GM23248 (cell line): ENCODE measurements around the gene P3R3URF. TPM values are rescaled to one million over a fixed set of nuclear protein-coding genes. Genes with fewer than 3 reads are reported as not detected.

Experiments used
- DNase-seq: peaks from one replicate; pipeline ENCODE4 v3.0.0-alpha.2; 2015
- H2AFZ ChIP-seq: fragments of 200-600 bp; sonication (generic); 2 replicates; pipeline ENCODE4 v1.6.1; 2016; ENCODE audit warnings: antibody characterized with exemption
- H3F3A ChIP-seq: fragments of 200-600 bp; sonication (generic); 2 replicates; pipeline ENCODE4 v1.6.1; 2016; ENCODE audit warnings: mild to moderate bottlenecking, antibody characterized with exemption, mixed run types; ENCODE audit not compliant: insufficient read depth
- H3K27ac ChIP-seq: fragments of 200-600 bp; sonication (generic); 2 replicates; pipeline ENCODE4 v1.5.1; 2016; ENCODE audit warnings: mild to moderate bottlenecking
- H3K27me3 ChIP-seq: fragments of 200-600 bp; sonication (generic); replicated peaks from 2 replicates; pipeline ENCODE4 v1.6.1; 2016; ENCODE audit warnings: mild to moderate bottlenecking; ENCODE audit not compliant: insufficient read depth
- H3K36me3 ChIP-seq: fragments of 200-600 bp; sonication (generic); 2 replicates; pipeline ENCODE4 v1.6.1; 2016; ENCODE audit warnings: low read depth, mild to moderate bottlenecking
- H3K4me1 ChIP-seq: fragments of 200-600 bp; sonication (generic); 2 replicates; pipeline ENCODE4 v1.6.1; 2016; ENCODE audit warnings: mild to moderate bottlenecking; ENCODE audit not compliant: insufficient read depth
- H3K4me2 ChIP-seq: fragments of 200-600 bp; sonication (generic); one replicate; pipeline ENCODE4 v1.6.1; 2016; ENCODE audit warnings: mild to moderate bottlenecking; ENCODE audit not compliant: unreplicated experiment
- H3K4me3 ChIP-seq: fragments of 200-600 bp; sonication (generic); 2 replicates; pipeline ENCODE4 v1.5.1; 2016; ENCODE audit warnings: mild to moderate bottlenecking
- H3K79me2 ChIP-seq: fragments of 200-600 bp; sonication (generic); 2 replicates; pipeline ENCODE4 v1.6.1; 2016; ENCODE audit warnings: mild to moderate bottlenecking; ENCODE audit not compliant: insufficient read depth
- H3K9ac ChIP-seq: fragments of 200-600 bp; sonication (generic); 2 replicates; pipeline ENCODE4 v1.6.1; 2016; ENCODE audit warnings: mild to moderate bottlenecking
- H3K9me2 ChIP-seq: fragments of 200-600 bp; sonication (generic); 2 replicates; pipeline ENCODE4 v1.6.1; 2016; ENCODE audit warnings: mixed run types, mild to moderate bottlenecking, moderate library complexity; ENCODE audit not compliant: insufficient read depth
- H3K9me3 ChIP-seq: fragments of 200-600 bp; sonication (generic); one replicate; pipeline ENCODE4 v1.6.1; 2017; ENCODE audit warnings: low read depth
- H4K20me1 ChIP-seq: fragments of 200-600 bp; sonication (generic); 2 replicates; pipeline ENCODE4 v1.6.0; 2016; ENCODE audit not compliant: insufficient read depth
- EZH2 ChIP-seq: fragments of 200-600 bp; sonication (generic); IDR thresholded peaks from 2 replicates; pipeline ENCODE4 v1.6.1; 2018; ENCODE audit warnings: antibody characterized with exemption, mild to moderate bottlenecking; ENCODE audit not compliant: insufficient read depth, poor library complexity, severe bottlenecking
- EZH2phosphoT487 ChIP-seq: fragments of 200-600 bp; sonication (generic); IDR thresholded peaks from 2 replicates; pipeline ENCODE4 v1.6.1; 2018; ENCODE audit warnings: antibody characterized with exemption, moderate library complexity, mild to moderate bottlenecking, low read depth; ENCODE audit not compliant: insufficient read depth
- WGBS, 2 experiments: methylation state at CpG; one replicate each; pipeline ENCODE4 v1.1.6; 2015 to 2017; ENCODE audit warnings: low lambda C conversion rate in 2 of 2, low coverage in 1 of 2; ENCODE audit errors: missing lambda C conversion rate in 2 of 2; 5-methylcytosine and 5-hydroxymethylcytosine counted together
- in situ Hi-C: fragments of 300-500 bp; cut with MboI; formaldehyde crosslinking; loops from 2 replicates; pipeline ENCODE4 v1.15.0; 2020
- polyA plus RNA-seq: library from polyadenylated mRNA; unstranded; fragments of >200 nt; fragmentation: Nextera tagmentation; extraction: Ambion mirVana; gene quantifications from 2 replicates; pipeline ENCODE4 v1.2.1, GENCODE V29; 2016
- total RNA-seq: library from RNA; depleted of rRNA; stranded (reverse); fragments of >200 nt; shearing (Covaris generic); gene quantifications from 2 replicates; pipeline ENCODE4 v1.2.3, GENCODE V29; 2014

P3R3URF gene
- total and polyA plus RNA-seq, 2 experiments from 2014 or later, result not detected

GRCh38 chr1:46192171-46192570, 15.9 kb upstream of the P3R3URF start:
- H3K27ac ChIP-seq, result no peak overlapping the region
- no peaks in the 10 kb centered on the region for H4K20me1 ChIP-seq
- H3K4me2 ChIP-seq, result no peak overlapping the region
- H3K27me3 ChIP-seq, result no peaks in the 10 kb centered on the region
- no peak for TF ChIP-seq EZH2
- TF ChIP-seq EZH2phosphoT487, result no peak
- H3K36me3 ChIP-seq, result no peaks in the 10 kb centered on the region
- H3K9ac ChIP-seq, result no peak overlapping the region
- no peak for DNase-seq
- H3K4me3 ChIP-seq, result no peak overlapping the region
- H3K9me2 ChIP-seq, result no peaks in the 10 kb centered on the region
- H3F3A ChIP-seq, result no peaks in the 10 kb centered on the region
- H3K4me1 ChIP-seq, result peaks cover 3% of the 10 kb centered on the region; the same call in 1 of the 2 replicates
- 83% methylated on average over 10 of the region's 10 CpGs for WGBS, 2 experiments
- H2AFZ ChIP-seq, result no peak overlapping the region
- H3K79me2 ChIP-seq, result no peaks in the 10 kb centered on the region
- in situ Hi-C loops, result no loop called here
- no peaks in the 10 kb centered on the region for H3K9me3 ChIP-seq

DNA sequence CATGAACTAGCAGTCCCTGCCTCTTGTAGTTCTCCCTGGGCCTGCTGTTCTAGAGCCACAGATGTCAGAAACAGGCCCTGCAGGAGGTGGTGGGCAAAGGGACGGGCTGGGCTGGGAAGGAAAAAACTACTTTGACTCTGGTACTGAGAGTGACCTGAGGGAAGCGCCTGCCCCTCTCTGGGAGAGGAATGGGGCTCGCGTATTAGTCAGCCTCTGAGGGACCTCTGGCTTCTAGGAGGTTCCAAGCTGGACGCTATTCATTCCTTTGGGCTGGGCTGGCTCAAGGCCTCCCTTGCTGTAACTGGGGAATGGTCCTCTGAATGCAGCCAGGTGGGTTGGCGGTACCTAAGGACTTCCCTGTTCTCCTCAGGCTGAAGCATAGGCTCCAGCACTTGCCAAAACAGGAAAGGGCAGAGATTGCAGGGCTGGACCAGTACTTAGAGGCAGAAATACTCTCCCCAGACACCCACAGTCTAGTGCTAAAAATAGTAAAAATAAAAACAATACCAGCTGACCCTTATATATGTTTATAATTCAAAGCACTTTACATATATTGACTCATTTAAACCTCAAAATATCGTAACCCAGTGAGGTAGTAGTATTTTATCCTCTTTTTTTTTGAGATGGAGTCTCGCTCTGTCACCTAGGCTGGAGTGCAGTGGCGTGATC, 14.9 kb upstream of the P3R3URF start:
- H3K4me1 ChIP-seq, result no peaks in the 10 kb centered on the region
- H3K36me3 ChIP-seq, result no peaks in the 10 kb centered on the region
- H3K9ac ChIP-seq, result no peak overlapping the region
- H3F3A ChIP-seq, result no peaks in the 10 kb centered on the region
- no peak overlapping the region for H2AFZ ChIP-seq
- H3K27ac ChIP-seq, result no peak overlapping the region
- no peaks in the 10 kb centered on the region for H3K9me2 ChIP-seq
- H3K79me2 ChIP-seq, result no peaks in the 10 kb centered on the region
- H3K9me3 ChIP-seq, result no peaks in the 10 kb centered on the region
- H4K20me1 ChIP-seq, result no peaks in the 10 kb centered on the region
- H3K4me2 ChIP-seq, result no peak overlapping the region
- H3K27me3 ChIP-seq, result no peaks in the 10 kb centered on the region
- TF ChIP-seq EZH2, result no peak
- TF ChIP-seq EZH2phosphoT487, result no peak
- 97% methylated on average over 9 of the region's 9 CpGs for WGBS, 2 experiments
- DNase-seq, result no peak
- H3K4me3 ChIP-seq, result no peak overlapping the region
- in situ Hi-C loops, result no loop called here

DNA sequence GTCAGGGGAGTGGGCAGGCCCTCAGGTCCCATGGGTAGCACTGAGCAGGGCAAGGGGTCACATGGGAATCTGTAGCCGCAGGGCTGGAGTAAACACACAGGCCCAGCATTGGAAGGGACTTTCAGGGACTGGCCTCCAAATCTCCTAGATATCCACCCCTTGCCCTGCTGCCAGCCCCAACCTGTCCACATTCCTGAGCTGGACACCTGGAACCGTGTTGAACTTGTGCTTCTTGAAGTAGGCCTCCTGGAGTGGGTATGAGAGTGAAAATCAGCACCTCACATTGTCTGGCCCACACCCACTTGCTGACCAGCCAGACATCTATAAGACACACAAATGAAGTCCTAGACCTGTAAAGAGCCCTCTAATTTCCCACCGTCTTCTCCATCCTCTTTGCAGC, 14.3 kb upstream of the P3R3URF start:
- no peak for TF ChIP-seq EZH2
- H3K36me3 ChIP-seq, result no peaks in the 10 kb centered on the region
- no peak for DNase-seq
- H3K9ac ChIP-seq, result no peak overlapping the region
- H4K20me1 ChIP-seq, result no peaks in the 10 kb centered on the region
- H3K79me2 ChIP-seq, result no peaks in the 10 kb centered on the region
- H3K9me3 ChIP-seq, result no peaks in the 10 kb centered on the region
- H3K9me2 ChIP-seq, result no peaks in the 10 kb centered on the region
- no peak overlapping the region for H3K27ac ChIP-seq
- no peak overlapping the region for H3K4me2 ChIP-seq
- WGBS, 2 experiments, result 69 to 72% methylated on average over 3 of the region's 3 CpGs
- H3K27me3 ChIP-seq, result no peaks in the 10 kb centered on the region
- H3K4me1 ChIP-seq, result no peaks in the 10 kb centered on the region
- no peak overlapping the region for H2AFZ ChIP-seq
- H3F3A ChIP-seq, result no peaks in the 10 kb centered on the region
- no peak overlapping the region for H3K4me3 ChIP-seq
- in situ Hi-C loops, result no loop called here

- Histone ChIP-seq H3K27me3 (no peaks in the 10 kb centered on the region), H3K79me2 (no peaks in the 10 kb centered on the region), H3K4me1 (peaks cover 9% of the 10 kb centered on the region), H3K4me2 (no peak overlapping the region), H2AFZ (no peak overlapping the region), H3F3A (peaks cover 12% of the 10 kb centered on the region), H3K9me2 (no peaks in the 10 kb centered on the region), H3K36me3 (no peaks in the 10 kb centered on the region), H4K20me1 (no peaks in the 10 kb centered on the region), H3K27ac (no peak overlapping the region), H3K9me3 (no peaks in the 10 kb centered on the region), H3K9ac (peak overlapping the region; percentile 48; the same call in 1 of the 2 replicates), H3K4me3 (no peak overlapping the region)
- WGBS, 2 experiments, result 81% methylated on average over 6 of the region's 6 CpGs
- no peak for TF ChIP-seq EZH2
- no peak for TF ChIP-seq EZH2phosphoT487
- DNase-seq, result peak; percentile 41
- in situ Hi-C loops, result no loop called here
Observed at GRCh38 chr1:46188295-46189030, 12.2 kb upstream of the P3R3URF start.
